RKO (cell line): ENCODE results near the gene TRIM5.
A peak's percentile ranks its signal among the peaks of the same experiment; 100 is the strongest.

Experiments
- DNase-seq: peaks from one replicate; pipeline ENCODE4 v3.0.0-alpha.2; 2016; ENCODE audit warnings: low spot score

Gene TRIM5

GRCh38 chr11:5624489-5625279 lies 60.2 kb downstream of the TRIM5 start, which contains the start of gene TRIM34:
TSS of gene TRIM34 (plus strand) at chr11:5625001. CDS start at chr11:5632332, 7,331 bp downstream.
- peak; percentile 42 for DNase-seq

- no peak for DNase-seq
Measured at GRCh38 chr11:5622802-5623201, 62.1 kb downstream of the TRIM5 start.

- no peak for DNase-seq
Measured at GRCh38 chr11:5621580-5621979, 63.3 kb downstream of the TRIM5 start.

- DNase-seq = no peak
Measured at GRCh38 chr11:5620651-5621521, 64.0 kb downstream of the TRIM5 start.

- peak; percentile 59 for DNase-seq
Measured at GRCh38 chr11:5618807-5619206, 66.1 kb downstream of the TRIM5 start.
